Tibial nerve (tissue), 4 donors: ENCODE results near the gene AMFR.

Source experiments
- EP300 ChIP-seq, 2 donors: sonication (generic); formaldehyde crosslinking; IDR thresholded peaks; one replicate each; pipeline ENCODE4 v1.6.1; 2017; ENCODE audit warnings: antibody characterized with exemption in 2 of 2, mild to moderate bottlenecking in 1 of 2
- TF ChIP-seq, protein P1 (sequence below), 5 experiments: fragments of 200-600 bp in 3 of 5; fragments of 450-650 bp in 2 of 5; sonication (generic) in 3 of 5; IDR thresholded peaks; one replicate each; pipeline ENCODE4 v1.5.1; 2016 to 2019; ENCODE audit warnings: antibody characterized with exemption in 5 of 5, mild to moderate bottlenecking in 3 of 5, moderate library complexity in 2 of 5

DNA sequence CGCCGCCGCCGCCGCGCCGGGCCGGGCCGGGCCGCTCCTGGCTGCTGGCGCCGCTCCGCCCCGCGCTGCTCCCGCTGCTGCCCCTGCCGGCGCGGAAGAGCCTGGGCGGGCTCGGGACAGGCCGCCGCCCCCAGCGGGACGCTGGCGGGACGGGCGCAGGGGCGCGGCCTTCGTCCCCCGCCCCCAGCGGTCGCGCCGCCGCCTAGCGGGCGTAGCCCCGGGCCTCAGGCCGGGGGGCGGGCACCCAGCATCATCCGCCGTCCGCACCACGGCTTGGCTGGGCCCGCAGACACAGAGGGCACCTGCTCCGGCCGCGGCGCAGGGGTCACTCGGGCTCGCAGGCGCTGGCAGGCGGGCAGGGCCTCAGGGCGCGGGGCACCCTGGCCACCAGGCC is at the start of gene AMFR:
- TF ChIP-seq, protein P1, sequence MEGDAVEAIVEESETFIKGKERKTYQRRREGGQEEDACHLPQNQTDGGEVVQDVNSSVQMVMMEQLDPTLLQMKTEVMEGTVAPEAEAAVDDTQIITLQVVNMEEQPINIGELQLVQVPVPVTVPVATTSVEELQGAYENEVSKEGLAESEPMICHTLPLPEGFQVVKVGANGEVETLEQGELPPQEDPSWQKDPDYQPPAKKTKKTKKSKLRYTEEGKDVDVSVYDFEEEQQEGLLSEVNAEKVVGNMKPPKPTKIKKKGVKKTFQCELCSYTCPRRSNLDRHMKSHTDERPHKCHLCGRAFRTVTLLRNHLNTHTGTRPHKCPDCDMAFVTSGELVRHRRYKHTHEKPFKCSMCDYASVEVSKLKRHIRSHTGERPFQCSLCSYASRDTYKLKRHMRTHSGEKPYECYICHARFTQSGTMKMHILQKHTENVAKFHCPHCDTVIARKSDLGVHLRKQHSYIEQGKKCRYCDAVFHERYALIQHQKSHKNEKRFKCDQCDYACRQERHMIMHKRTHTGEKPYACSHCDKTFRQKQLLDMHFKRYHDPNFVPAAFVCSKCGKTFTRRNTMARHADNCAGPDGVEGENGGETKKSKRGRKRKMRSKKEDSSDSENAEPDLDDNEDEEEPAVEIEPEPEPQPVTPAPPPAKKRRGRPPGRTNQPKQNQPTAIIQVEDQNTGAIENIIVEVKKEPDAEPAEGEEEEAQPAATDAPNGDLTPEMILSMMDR (IDR thresholded peaks at IDR 0.05) = peak; percentile 32 to 94 (median 77)
- TF ChIP-seq EP300 (IDR thresholded peaks at IDR 0.05) = no peak
